Spleen (tissue), 11 donors: Measurements from ENCODE around the gene KLHL42. TPM values are rescaled to one million over a fixed set of nuclear protein-coding genes. Genes with fewer than 3 reads are reported as not detected.
"Not testable (repeated sequence)": the region's sequence is repeated elsewhere in the genome, so short reads cannot be mapped to it uniquely, and the experiment has no call there.

Source experiments
- DNase-seq: peaks from one replicate; pipeline ENCODE4 v3.0.0-alpha.2; 2020
- H3K27ac ChIP-seq, 8 donors: fragments of 200-600 bp; sonication (generic) in 7 of 8; 1 replicate in 4 of 8; 2 replicates in 4 of 8; pipeline versions ENCODE4 v1.5.0 to v1.8.0; 2016 to 2021; ENCODE audit warnings: inconsistent platforms in 4 of 8, mild to moderate bottlenecking in 4 of 8, moderate library complexity in 1 of 8
- H3K27me3 ChIP-seq, 7 donors: fragments of 200-600 bp; sonication (generic) in 6 of 7; replicated peaks in 1 of 7; 1 replicate in 4 of 7; 2 replicates in 3 of 7; pipeline versions ENCODE4 v1.5.0 to v1.8.0; 2016 to 2021; ENCODE audit warnings: inconsistent platforms in 3 of 7, mild to moderate bottlenecking in 1 of 7
- H3K36me3 ChIP-seq, 6 donors: fragments of 200-600 bp; sonication (generic) in 5 of 6; 1 replicate in 4 of 6; 2 replicates in 2 of 6; pipeline versions ENCODE4 v1.5.0 to v1.8.0; 2016 to 2021; ENCODE audit warnings: inconsistent platforms in 2 of 6
- H3K4me1 ChIP-seq, 6 donors: fragments of 200-600 bp; sonication (generic) in 5 of 6; 1 replicate in 3 of 6; 2 replicates in 3 of 6; pipeline versions ENCODE4 v1.5.0 to v1.8.0; 2016 to 2021; ENCODE audit warnings: inconsistent platforms in 3 of 6
- H3K4me3 ChIP-seq, 8 donors: fragments of 200-600 bp; sonication (generic) in 7 of 8; 1 replicate in 4 of 8; 2 replicates in 4 of 8; pipeline versions ENCODE4 v1.5.0 to v1.8.0; 2016 to 2021; ENCODE audit warnings: inconsistent platforms in 4 of 8, mild to moderate bottlenecking in 4 of 8, moderate library complexity in 2 of 8
- H3K9me3 ChIP-seq, 8 donors: fragments of 200-600 bp; sonication (generic) in 7 of 8; 1 replicate in 4 of 8; 2 replicates in 4 of 8; pipeline versions ENCODE4 v1.5.0 to v1.8.0; 2016 to 2021; ENCODE audit warnings: inconsistent platforms in 4 of 8
- CTCF ChIP-seq, 11 experiments: fragments of 200-600 bp in 7 of 11; fragments of 450-650 bp in 4 of 11; sonication (generic) in 4 of 11; IDR thresholded peaks in 8 of 11; conservative IDR thresholded peaks in 3 of 11; 1 replicate in 7 of 11; 2 replicates in 4 of 11; pipeline versions ENCODE4 v1.4.0 to v1.8.0; 2016 to 2021; ENCODE audit warnings: antibody characterized with exemption in 11 of 11, inconsistent platforms in 4 of 11, mild to moderate bottlenecking in 1 of 11
- POLR2A ChIP-seq, 3 donors: fragments of 450-650 bp; IDR thresholded peaks; one replicate each; pipeline ENCODE4 v1.5.1; 2017; ENCODE audit warnings: antibody characterized with exemption in 3 of 3, mild to moderate bottlenecking in 1 of 3
- POLR2AphosphoS5 ChIP-seq, 3 donors: sonication (generic); formaldehyde crosslinking; IDR thresholded peaks; one replicate each; pipeline ENCODE4 v1.5.1; 2017; ENCODE audit warnings: antibody characterized with exemption in 3 of 3
- WGBS, 5 donors: extraction: QIAGEN DNeasy Blood & Tissue Kit in 3 of 5; methylation state at CpG; one replicate each; pipeline versions ENCODE4 v1.1.5 to v1.1.7; 2013 to 2018; 5-methylcytosine and 5-hydroxymethylcytosine counted together
- intact Hi-C: fragments of 100-400 bp; cut with DNase I; formaldehyde crosslinking; loops from one replicate; pipeline ENCODE4 v1.15.0; 2023; ENCODE audit warnings: low total_unique reads
- polyA plus RNA-seq, 3 donors: library from polyadenylated mRNA; stranded (reverse); fragments of 200-250 nt; gene quantifications; one replicate each; pipeline ENCODE4 v1.2.1, GENCODE V29; 2013
- total RNA-seq, 7 donors: library from RNA; depleted of rRNA in 3 of 7; stranded (reverse); fragments of >200 nt in 3 of 7; fragmentation: NEBNext Ultra II Directional in 4 of 7; extraction: Animal tissue kit (Norgen Biotek cat#: 25700) in 4 of 7; gene quantifications; one replicate each; pipeline versions ENCODE4 v1.1.0 to v1.2.1, GENCODE V29; 2016 to 2021
- donor health status: healthy with polysubstance abuse.
- donor health status: DM: no; HTN: no; CAD: no; lungs with moderate emphysema.
- donor health status: DM: no; HTN: no; CAD: no.
- donor health status: Bipolar disorder and iron deficiency.
- donor health status: healthy.
- donor health status: DM: no; HTN: no; CAD: no.
- donor health status: DM: yes; HTN: yes; CAD: no.

Gene KLHL42
- total and polyA plus RNA-seq, 10 donors = 4.4 to 24.9 (median 16.7) TPM

DNA sequence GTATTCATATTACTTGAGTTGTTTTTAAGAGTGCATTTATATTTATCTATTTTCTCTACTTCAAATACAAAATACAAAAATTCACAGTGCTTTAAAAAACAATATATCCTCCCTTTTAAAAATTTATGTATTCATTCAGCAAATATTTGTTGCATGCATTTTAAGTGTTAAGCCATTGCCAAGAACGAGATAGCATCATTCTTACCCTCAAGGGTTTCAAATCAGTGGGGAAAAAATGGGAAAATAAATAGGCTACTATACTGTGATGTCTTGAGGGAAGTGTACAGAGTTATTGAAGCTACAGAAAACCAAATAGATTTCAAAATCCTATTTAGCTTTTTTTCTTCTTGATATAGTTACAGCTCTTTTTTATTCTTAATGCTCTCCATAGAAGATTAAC, 46.2 kb upstream of the KLHL42 start:
- Histone ChIP-seq H3K36me3 (peaks cover 0 to 86% (median 43%) of the 10 kb centered on the region in 6 donors), H3K4me3 (no peak overlapping the region), H3K27ac (no peak overlapping the region), H3K9me3 (no peaks in the 10 kb centered on the region), H3K27me3 (no peaks in the 10 kb centered on the region), H3K4me1 (no peaks in the 10 kb centered on the region)
- intact Hi-C loops = loop anchor here (5.0 kb wide), 2 partner anchors 89 to 209 kb away; no protein-coding TSS in a partner anchor
- no peak for DNase-seq
- WGBS, 5 donors = 85 to 98% (median 93%) methylated on average over 1 of the region's 1 CpG
- TF ChIP-seq POLR2A (IDR thresholded peaks at IDR 0.05) = no peak
- TF ChIP-seq CTCF (IDR thresholded peaks at IDR 0.05 in 8 of 11, conservative IDR thresholded peaks at IDR 0.05 in 3 of 11) = no peak
- no peak for TF ChIP-seq POLR2AphosphoS5 (IDR thresholded peaks at IDR 0.05)

DNA sequence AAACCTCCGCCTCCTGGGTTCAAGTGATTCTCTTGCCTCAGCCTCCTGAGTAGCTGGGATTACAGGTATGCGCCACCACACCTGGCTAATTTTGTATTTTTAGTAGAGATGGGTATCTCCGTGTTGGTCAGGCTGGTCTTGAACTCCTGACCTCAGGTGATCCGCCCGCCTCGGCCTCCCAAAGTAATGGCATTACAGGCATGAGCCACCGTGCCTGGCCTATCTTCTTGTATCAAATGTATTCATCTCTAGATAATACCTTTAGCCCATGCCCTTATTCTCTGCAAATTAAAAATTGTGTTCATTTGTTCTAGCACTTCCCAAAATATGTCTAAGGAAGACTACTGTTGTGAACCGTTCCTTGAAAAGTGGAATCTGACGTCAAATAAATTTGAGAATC, 45.7 kb upstream of the KLHL42 start:
- H3K27ac ChIP-seq, H3K4me1 ChIP-seq, H3K4me3 ChIP-seq, H3K27me3 ChIP-seq, H3K9me3 ChIP-seq, DNase-seq: not testable (repeated sequence)
- 93 to 97% (median 95%) methylated on average over 9 of the region's 9 CpGs for WGBS, 5 donors
- H3K36me3 ChIP-seq = peaks cover 0 to 89% (median 47%) of the 10 kb centered on the region in 6 donors
- intact Hi-C loops = loop anchor here (5.0 kb wide), 2 partner anchors 88 to 208 kb away; no protein-coding TSS in a partner anchor

GRCh38 chr12:27743601-27744000, 36.4 kb upstream of the KLHL42 start:
- intact Hi-C loops = no loop called here
- TF ChIP-seq CTCF (IDR thresholded peaks at IDR 0.05 in 8 of 11, conservative IDR thresholded peaks at IDR 0.05 in 3 of 11) = no peak
- TF ChIP-seq POLR2AphosphoS5 (IDR thresholded peaks at IDR 0.05) = no peak
- TF ChIP-seq POLR2A (IDR thresholded peaks at IDR 0.05) = no peak

GRCh38 chr12:27745734-27746133, 34.3 kb upstream of the KLHL42 start:
- peaks cover 0 to 65% (median 15%) of the 10 kb centered on the region in 6 donors for H3K36me3 ChIP-seq
- H3K9me3 ChIP-seq, DNase-seq, H3K27me3 ChIP-seq, H3K4me3 ChIP-seq, intact Hi-C loops, H3K27ac ChIP-seq: not testable (repeated sequence)
- peaks cover 0 to 17% (median 7%) of the 10 kb centered on the region in 6 donors for H3K4me1 ChIP-seq
- 80 to 100% (median 92%) methylated on average over 1 of the region's 1 CpG for WGBS, 5 donors

More at GRCh38 chr12:27743601-27744000, 36.4 kb upstream of the KLHL42 start:
- Histone ChIP-seq H3K4me1 (peaks cover 0 to 9% (median 6%) of the 10 kb centered on the region in 6 donors), H3K9me3 (no peaks in the 10 kb centered on the region), H3K4me3 (no peak overlapping the region), H3K27me3 (no peaks in the 10 kb centered on the region), H3K36me3 (peaks cover 0 to 83% (median 30%) of the 10 kb centered on the region in 6 donors), H3K27ac (no peak overlapping the region)
- no peak for DNase-seq
- WGBS, 5 donors = 91 to 98% (median 95%) methylated on average over 5 of the region's 5 CpGs

DNA sequence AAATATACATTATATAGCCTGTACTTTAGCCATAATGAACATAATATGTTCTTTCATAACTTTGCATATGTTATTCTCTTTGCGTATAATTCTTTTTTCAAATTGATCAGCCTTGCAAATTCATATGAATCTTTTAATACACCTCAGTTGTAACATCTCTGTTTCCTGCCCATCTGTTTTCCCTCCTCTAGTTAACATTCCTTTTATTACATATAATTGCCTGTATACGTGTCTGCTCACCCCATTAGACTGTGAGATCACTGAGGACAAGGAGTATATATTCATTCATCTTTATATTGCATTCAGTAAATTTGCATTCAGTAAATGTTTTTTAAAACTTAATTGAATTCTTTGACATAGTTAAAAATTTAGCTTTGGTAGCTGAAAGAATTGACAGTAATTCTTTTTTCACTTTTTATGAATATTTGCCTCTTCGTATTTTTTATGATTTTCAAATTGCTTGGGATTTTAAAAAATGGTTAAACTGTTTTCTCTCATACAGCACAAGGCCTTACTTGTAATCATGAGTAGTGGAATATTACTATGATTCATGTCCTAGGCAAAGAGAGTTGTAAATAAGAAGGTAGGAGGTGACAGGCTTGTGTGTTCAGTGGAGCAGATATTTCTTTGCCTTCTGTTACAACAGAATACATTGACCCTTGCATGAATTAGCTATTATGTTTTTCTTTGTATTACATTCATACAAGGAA, 32.8 kb upstream of the KLHL42 start:
- Histone ChIP-seq H3K27ac (peak overlapping the region in 3 of 8 donors; percentile 49 to 69 (median 68)), H3K27me3 (no peaks in the 10 kb centered on the region), H3K4me1 (peaks cover 0 to 17% (median 7%) of the 10 kb centered on the region in 6 donors), H3K9me3 (no peaks in the 10 kb centered on the region), H3K36me3 (peaks cover 0 to 58% (median 17%) of the 10 kb centered on the region in 6 donors), H3K4me3 (no peak overlapping the region)
- intact Hi-C loops = no loop called here
- no peak for DNase-seq
- 91 to 96% (median 94%) methylated on average over 3 of the region's 3 CpGs for WGBS, 5 donors
- TF ChIP-seq POLR2AphosphoS5 (IDR thresholded peaks at IDR 0.05) = no peak
- TF ChIP-seq POLR2A (IDR thresholded peaks at IDR 0.05) = no peak
- no peak for TF ChIP-seq CTCF (IDR thresholded peaks at IDR 0.05 in 8 of 11, conservative IDR thresholded peaks at IDR 0.05 in 3 of 11)
